Neural cell (in vitro differentiated cells): ENCODE measurements around the gene CCDC159.

Experiments
- EZH2 ChIP-seq: fragments of 200-600, 300-800 bp; shearing (Covaris generic), sonication (generic); IDR thresholded peaks from 2 replicates; pipeline ENCODE4 v1.6.1; 2014; ENCODE audit warnings: antibody characterized with exemption, low read length, borderline replicate concordance, mild to moderate bottlenecking; ENCODE audit not compliant: insufficient read depth, poor library complexity, severe bottlenecking
- POLR2AphosphoS5 ChIP-seq: IDR thresholded peaks from 2 replicates; pipeline ENCODE4 v1.6.1; 2012
- TF ChIP-seq, protein P1 (sequence below): fragments of 450-650 bp; IDR thresholded peaks from 2 replicates; pipeline ENCODE4 v1.5.1; 2014; ENCODE audit warnings: antibody characterized with exemption, mild to moderate bottlenecking, moderate library complexity; ENCODE audit not compliant: poor library complexity, severe bottlenecking

- TF ChIP-seq, protein P1, sequence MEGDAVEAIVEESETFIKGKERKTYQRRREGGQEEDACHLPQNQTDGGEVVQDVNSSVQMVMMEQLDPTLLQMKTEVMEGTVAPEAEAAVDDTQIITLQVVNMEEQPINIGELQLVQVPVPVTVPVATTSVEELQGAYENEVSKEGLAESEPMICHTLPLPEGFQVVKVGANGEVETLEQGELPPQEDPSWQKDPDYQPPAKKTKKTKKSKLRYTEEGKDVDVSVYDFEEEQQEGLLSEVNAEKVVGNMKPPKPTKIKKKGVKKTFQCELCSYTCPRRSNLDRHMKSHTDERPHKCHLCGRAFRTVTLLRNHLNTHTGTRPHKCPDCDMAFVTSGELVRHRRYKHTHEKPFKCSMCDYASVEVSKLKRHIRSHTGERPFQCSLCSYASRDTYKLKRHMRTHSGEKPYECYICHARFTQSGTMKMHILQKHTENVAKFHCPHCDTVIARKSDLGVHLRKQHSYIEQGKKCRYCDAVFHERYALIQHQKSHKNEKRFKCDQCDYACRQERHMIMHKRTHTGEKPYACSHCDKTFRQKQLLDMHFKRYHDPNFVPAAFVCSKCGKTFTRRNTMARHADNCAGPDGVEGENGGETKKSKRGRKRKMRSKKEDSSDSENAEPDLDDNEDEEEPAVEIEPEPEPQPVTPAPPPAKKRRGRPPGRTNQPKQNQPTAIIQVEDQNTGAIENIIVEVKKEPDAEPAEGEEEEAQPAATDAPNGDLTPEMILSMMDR = no peak
- TF ChIP-seq POLR2AphosphoS5 (no peak), EZH2 (no peak)
These were observed 7.6 kb upstream of the CCDC159 start for GRCh38 chr19:11338569-11339253.
